HuH-7 (cell line): ENCODE data around the gene UGGT1.

Source experiments
- DNase-seq: peaks from one replicate; pipeline ENCODE4 v3.0.0; 2011; ENCODE audit warnings: low spot score

Gene UGGT1

DNA sequence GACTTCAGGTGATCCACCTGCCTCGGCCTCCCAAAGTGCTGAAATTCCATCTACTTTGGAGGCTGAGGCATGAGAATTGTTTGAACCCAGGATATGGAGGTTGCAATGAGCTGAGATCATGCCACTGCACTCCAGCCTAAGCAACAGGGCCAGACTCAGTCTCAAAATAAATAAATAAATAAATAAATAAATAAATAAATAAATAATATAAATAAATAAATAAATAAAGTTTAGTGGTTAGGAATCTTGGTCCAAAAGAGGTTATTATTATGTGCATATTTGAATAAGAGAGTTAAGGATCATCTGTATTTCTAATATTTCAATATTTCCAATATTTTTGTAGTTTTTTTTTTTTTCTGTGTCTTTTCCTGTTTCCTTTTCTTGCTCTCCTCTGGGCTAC is 136.9 kb downstream of the UGGT1 start:
- DNase-seq, result no peak

- no peak for DNase-seq
Observed at GRCh38 chr2:128228894-128229293, 137.9 kb downstream of the UGGT1 start.

- peak; percentile 93 for DNase-seq
Observed at GRCh38 chr2:128232965-128233789, 142.2 kb downstream of the UGGT1 start.

GRCh38 chr2:128233790-128234395 is 142.9 kb downstream of the UGGT1 start:
- no peak for DNase-seq

- DNase-seq, result no peak
Observed at GRCh38 chr2:128234613-128235012, 143.6 kb downstream of the UGGT1 start.

DNA sequence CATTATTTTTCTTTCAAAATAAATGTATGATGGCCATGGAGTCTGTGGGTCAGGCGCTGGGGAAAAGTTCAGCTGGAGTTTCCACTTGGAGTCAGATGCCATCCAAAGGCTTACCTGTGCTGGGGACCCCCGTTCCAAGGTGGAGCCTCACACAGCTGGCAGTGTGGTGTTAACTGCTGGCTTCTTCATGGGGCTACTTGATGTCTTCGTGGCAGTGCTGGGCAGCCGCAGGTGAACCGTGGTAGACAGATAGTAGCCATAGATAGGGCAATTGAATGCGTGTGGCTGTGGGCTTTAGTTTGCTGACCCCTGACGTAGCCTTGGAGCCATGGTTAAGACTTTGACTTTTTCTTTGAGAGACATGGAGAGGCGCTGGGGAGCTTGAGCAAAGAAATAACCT is 144.6 kb downstream of the UGGT1 start:
- no peak for DNase-seq

GRCh38 chr2:128236491-128237035 is 145.6 kb downstream of the UGGT1 start:
- no peak for DNase-seq

DNA sequence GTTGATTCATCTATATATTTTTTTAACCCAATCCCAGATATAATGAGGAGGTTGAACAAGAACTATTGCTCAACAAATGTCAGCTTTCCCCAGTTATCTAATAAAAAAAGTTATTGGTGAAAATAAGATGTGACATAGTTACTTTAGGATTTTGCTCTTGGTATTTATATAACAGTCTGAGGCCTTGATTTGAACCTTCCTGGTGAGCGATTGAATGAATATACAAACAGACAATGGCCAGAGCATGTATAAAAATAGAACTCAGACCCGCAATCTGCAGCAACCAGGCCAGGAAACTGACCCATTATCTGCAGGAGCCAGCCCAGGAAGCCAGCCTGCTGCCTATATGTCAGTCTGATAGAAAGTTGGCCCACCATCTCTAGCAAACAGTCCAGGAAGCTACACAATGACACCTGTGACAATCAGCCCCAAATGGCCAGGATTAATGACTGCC is 146.1 kb downstream of the UGGT1 start:
- DNase-seq, result no peak

- DNase-seq, result no peak
Observed at GRCh38 chr2:128237911-128238697, 147.1 kb downstream of the UGGT1 start.

- DNase-seq, result no peak
Observed at GRCh38 chr2:128241896-128242295, 150.9 kb downstream of the UGGT1 start.
